GM10847 (cell line): ENCODE data around the gene SMC6.

ENCODE experiments used
- POLR2A ChIP-seq: IDR thresholded peaks from 2 replicates; pipeline ENCODE4 v1.6.1; 2011; ENCODE audit not compliant: insufficient read length; ENCODE audit errors: extremely low read depth

Gene SMC6, protein sequence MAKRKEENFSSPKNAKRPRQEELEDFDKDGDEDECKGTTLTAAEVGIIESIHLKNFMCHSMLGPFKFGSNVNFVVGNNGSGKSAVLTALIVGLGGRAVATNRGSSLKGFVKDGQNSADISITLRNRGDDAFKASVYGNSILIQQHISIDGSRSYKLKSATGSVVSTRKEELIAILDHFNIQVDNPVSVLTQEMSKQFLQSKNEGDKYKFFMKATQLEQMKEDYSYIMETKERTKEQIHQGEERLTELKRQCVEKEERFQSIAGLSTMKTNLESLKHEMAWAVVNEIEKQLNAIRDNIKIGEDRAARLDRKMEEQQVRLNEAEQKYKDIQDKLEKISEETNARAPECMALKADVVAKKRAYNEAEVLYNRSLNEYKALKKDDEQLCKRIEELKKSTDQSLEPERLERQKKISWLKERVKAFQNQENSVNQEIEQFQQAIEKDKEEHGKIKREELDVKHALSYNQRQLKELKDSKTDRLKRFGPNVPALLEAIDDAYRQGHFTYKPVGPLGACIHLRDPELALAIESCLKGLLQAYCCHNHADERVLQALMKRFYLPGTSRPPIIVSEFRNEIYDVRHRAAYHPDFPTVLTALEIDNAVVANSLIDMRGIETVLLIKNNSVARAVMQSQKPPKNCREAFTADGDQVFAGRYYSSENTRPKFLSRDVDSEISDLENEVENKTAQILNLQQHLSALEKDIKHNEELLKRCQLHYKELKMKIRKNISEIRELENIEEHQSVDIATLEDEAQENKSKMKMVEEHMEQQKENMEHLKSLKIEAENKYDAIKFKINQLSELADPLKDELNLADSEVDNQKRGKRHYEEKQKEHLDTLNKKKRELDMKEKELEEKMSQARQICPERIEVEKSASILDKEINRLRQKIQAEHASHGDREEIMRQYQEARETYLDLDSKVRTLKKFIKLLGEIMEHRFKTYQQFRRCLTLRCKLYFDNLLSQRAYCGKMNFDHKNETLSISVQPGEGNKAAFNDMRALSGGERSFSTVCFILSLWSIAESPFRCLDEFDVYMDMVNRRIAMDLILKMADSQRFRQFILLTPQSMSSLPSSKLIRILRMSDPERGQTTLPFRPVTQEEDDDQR

DNA sequence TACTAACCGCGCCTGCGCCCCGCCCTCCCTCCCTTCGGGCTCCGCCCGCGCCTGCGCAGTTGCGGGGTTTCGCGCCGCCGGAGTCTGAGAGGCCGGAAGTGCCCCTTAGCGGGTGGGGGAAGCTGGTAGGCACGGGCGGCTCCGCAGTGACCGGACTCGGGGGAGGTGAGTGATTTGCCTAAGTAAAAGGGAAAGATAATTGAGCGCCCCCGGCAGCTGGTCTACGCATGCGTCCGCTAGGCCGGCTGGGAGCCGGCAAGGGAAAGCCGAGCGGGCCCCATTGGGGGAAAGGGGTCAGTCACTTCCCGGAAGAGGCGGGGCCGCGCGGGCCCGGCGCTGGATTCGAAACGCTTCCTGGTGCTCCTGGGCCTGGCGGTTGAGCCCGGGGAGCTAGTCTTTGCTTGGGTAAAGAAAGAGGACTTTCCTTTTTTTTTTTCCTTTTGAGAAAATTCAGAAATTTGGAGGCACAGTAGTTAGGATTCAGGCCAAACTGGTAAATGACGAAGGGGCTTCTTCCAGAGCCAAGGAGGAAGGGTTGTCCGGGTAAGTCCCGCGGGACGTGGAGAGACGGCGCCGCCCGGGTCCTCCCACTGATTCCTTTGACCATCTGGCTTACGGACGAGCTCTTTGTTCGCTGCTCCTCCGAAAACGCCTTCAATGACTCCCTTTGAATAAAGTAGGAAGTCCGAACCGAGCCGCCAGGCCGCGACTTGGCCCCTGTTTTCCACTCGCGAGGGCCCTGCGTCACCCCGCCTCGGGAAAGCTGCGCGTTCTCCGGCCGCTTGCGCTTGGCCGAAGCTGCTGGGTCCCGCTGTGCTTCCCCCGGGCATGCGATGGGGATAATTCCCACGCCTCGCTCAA is at the start of gene SMC6, which contains the start of gene GEN1:
Gene SMC6, minus strand, starts transcription at position 8 of the 861 bp plus-strand sequence. CDS start 7,864 bp downstream, outside the sequence.
Gene GEN1, plus strand, starts transcription at position 336 of the 861 bp plus-strand sequence. CDS start 5,806 bp downstream, outside the sequence.
- peak; percentile 28 for TF ChIP-seq POLR2A

DNA sequence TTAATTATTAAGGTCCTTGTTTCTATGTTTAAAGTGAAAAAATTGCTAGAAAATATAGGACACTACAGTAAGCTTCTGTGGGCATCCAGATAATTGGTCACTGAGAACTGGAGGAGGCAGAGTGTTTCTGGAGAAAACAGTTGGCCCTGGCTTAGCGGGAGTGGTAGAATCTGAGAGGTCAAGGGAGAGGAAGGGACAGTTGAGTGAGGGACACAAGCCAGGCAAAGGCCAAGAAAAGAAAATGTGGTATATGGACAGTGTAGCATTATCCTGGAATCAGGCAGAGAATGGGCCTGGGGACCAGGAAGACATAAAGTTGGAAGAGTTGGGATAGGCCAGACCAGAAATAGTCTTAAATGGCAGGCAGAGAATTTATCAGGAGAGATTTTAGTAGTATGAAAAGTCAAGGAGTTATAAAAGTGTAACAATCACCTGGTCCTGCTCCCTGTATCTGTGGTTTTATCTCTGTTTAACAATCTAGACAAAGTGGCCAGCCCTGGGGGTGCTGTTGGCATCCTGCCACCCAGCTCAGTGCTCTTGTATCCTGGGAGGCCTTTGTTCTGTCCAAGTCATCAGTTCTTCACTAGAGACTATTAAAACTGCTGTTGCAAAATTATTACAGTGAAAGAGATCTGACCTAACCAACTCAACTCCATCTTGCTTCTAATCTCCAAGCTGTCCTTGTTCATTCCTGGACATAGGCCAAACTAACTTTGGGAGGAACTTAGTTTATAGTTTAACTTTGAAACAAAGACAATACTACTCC is 47.3 kb upstream of the SMC6 start:
- TF ChIP-seq POLR2A: no peak

DNA sequence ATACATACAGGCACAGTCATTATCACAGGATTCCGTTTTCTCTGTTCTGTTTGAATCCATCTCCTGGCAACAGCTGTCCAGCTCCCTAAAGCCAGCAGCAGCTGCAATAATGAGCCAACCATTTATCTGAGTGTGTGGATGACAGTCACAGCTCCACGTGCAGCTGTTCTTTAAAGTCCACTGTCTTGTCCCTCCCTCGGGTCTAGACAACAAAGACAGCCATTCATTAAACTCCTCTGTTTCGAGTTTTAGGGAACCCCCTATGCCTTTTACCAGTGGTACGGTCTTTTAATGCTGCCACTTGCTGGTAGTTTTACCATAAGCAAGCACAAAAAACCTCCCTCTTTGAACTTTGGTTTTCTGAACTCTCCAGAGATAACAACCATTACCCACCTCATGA is 46.6 kb upstream of the SMC6 start:
- no peak for TF ChIP-seq POLR2A

DNA sequence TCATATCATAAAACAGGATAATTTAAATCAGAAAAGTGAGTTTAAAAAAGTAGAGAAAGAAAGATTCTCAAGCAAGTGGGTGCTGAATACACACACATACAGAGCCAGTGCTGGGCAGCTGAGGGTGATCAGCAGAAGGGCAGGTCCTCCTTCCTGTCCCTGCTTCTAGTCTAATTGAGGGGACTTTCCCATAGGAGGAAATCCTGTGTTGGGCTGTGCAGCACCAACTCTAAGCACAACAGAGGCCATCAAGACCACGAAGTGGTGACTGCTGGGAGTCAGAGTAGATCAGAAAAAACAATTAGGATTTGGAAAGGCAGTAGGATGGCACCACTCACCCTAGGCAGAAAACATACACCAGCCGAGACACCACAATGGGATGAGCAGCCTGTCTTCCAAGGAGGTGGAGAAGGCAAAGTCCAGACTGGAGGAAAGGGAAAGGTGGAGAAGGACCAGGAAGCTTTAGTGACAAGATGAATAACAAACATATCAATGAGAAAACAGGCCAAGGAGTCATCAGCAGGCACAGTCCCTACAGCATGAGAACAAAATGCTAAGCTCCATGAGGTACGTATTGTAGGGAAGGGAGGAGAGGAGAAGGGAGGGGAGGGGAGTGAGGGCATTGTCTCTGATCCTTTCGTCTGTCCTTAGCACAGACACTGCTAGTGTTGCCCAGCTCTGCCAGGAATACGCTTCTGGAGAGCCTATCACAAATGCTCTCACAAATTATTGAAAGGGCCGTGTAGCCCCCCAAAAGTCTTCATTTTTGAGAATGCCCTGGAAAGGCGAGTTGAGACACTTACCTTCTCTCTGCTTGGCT is 45.9 kb upstream of the SMC6 start:
- no peak for TF ChIP-seq POLR2A

DNA sequence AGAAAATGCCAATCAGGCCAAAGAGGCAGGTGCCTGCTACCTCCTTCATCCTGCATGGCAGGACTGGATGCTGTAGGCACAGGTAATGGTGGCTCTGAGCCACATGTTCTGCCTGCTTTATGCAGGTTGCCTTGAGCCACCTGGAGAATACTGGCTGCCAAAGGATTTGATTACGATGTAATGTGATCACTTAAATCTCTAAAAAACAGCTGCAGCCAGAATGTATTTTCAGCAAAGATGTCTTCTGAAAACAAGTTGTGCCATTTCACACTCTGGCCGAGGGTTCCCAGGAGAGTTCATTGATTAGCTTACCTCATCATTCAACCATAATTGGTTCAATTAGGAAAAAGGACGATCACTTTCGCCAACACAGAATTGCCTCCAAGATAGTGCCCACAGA is 44.7 kb upstream of the SMC6 start:
- no peak for TF ChIP-seq POLR2A

DNA sequence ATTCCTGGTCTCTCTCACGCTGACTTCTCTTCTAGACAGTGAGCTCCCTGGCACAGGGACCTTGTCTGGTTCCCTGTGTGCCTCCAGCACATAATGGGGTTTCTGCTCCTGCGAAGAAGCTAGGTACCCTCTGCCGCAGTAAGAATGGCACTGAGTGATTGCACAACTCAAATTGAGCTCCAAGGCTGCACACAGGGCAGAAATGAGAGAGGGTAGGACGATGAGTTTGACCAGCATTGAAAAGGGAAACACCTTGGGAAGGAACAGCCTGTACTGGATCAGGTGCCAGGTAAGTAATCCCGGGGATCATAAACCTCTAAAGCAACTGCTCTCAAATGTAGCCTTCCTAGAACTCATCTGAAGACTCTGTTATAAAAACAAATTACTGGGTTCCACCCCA is 41.7 kb upstream of the SMC6 start:
- TF ChIP-seq POLR2A: no peak

DNA sequence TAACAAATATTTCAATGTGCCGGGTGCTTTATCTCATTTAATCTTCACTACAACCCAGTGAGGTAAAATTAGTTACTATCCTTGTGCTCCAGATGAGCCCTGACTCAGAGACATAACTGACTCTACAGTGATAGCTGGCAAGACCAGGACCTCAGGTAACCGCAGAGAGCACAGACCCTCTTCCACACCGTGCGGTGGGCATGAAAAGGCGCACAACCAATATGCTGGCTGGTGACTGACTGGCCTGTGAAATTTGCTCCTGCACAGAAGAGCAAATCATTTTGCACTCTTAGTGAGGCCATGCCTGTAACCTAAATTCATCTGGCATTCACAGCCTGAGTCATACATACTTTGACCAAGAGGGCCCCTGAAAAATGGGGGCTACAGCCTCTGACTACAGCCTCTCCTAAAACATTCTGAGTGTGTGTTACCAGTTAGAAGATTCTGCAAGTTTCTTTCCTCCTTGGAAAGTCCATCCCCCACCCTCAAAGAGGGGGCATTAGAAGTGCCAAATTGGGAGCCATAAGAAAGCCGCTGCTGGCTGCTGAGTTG is 40.3 kb upstream of the SMC6 start:
- no peak for TF ChIP-seq POLR2A

DNA sequence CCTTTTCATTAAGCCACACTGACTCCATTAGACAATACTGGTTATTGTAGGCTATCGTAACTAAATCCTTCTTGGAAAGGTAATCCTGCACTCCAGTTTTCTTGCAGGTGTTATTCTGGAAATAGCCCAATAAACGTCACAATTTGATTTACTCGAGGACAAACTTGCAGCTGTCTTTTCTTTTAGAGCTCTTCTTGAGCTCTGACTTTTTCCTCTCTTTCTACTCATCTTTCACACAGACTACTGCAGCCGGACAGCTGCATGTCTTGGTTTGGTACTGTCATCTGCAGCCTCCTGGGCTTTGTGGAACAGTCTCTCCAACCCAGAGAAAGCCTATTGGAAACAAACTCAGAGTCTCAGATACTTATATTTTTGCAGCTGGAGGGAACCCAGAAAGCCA is 39.7 kb upstream of the SMC6 start:
- TF ChIP-seq POLR2A: no peak

DNA sequence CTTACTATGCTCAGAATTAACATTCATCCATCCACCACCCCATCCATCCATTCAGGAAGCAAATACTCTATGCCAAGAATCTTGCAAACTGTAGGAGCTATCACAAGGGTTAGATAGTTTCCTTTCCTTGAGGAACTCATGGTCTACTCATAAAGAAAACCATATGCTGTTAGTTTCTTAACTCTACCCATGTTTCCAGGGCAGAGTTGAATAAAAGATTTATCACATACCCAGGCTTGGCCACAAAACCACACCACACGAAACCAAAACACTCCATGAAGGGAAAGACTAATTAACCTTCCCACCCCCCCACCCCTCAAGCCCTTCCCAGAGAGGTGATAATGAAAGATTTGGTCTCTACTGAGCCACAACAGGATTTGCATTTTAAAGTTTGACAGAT is 38.9 kb upstream of the SMC6 start:
- TF ChIP-seq POLR2A: no peak

DNA sequence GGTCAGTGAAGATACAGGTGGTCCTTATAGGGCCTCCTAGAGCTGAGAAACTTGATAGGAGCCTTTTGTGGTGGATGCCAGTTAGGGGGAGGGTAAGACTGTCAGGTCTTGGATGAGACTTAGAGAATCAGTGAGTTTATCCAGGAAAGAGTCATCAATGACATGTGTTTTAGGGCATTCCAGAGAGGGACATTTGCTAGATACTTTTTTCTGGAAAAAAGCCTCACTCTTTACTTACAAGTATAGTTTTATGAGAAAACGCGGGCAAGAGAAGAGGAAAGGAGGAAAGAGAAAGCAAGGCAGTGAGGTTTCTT is 38.2 kb upstream of the SMC6 start:
- no peak for TF ChIP-seq POLR2A

DNA sequence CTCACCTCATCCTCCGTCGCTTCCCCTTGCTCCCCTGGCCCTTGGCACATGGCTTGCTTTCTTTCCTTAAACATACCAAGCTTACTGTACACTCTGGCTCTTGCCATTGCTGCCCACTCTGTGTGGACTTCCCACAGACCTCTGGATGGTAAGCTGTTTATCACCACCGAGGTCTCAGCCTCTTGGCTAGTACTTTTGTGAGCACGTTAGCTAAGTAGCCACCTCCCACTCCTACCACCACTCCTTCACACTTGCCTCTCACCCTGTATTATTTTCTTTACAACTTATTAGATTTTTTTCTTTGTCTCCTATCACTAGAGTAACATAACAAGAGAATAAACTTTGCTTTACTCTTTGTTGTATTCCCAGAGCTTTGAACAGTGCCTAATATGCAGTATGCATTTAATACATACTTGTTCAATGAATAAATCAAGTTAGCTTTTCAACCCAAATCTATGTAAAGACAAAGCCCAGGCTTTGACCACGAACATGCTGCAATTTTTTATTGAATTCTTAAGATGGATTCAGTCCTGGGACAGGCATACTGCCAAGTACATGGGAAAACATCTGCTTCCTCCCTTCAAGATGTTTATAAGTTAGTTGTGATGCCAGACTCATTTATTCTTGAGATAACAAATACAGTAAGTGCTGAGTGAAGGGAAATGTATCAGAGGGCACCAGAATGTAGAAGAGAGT is 37.7 kb upstream of the SMC6 start:
- TF ChIP-seq POLR2A: no peak

DNA sequence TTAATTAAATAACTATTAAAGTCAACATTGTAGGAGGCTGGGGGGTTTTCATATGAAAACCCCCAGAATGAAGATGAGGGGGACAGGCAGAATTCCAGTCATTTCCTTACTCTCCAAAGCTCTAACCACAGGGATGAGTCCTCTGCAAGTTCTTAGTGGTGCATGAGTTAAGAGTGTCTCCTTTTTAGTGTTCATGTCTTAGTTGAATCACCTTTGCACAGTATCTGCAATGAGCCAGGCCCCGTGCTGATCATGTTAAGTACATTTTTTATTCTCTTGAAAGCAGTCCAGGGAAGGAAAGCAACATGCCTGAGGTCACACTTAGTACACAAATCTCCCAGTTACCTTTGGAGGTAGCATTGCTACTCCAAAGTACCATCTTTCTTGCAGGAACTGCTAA is 36.9 kb upstream of the SMC6 start:
- no peak for TF ChIP-seq POLR2A
